Muscle layer of duodenum (tissue), 2 donors: ENCODE results near the gene FAR2.

Source experiments
- H3K27ac ChIP-seq: one replicate; pipeline ENCODE4 v1.7.0; 2013; ENCODE audit warnings: mild to moderate bottlenecking, low read length
- H3K27me3 ChIP-seq: one replicate; pipeline ENCODE4 v1.7.0; 2013; ENCODE audit warnings: low read depth, mild to moderate bottlenecking, control low read depth, low read length
- H3K36me3 ChIP-seq, 2 donors: one replicate each; pipeline ENCODE4 v1.7.0; 2013; ENCODE audit warnings: low read length in 2 of 2, control low read depth in 1 of 2, mild to moderate bottlenecking in 1 of 2; ENCODE audit not compliant: insufficient read depth in 2 of 2, control insufficient read depth in 1 of 2
- H3K4me1 ChIP-seq, 2 donors: one replicate each; pipeline ENCODE4 v1.7.0; 2013; ENCODE audit warnings: low read length in 2 of 2, mild to moderate bottlenecking in 2 of 2, control low read depth in 1 of 2, moderate library complexity in 1 of 2; ENCODE audit not compliant: insufficient read depth in 2 of 2, control insufficient read depth in 1 of 2
- H3K4me3 ChIP-seq, 2 donors: one replicate each; pipeline ENCODE4 v1.7.0; 2013; ENCODE audit warnings: low read length in 2 of 2, low read depth in 1 of 2, mild to moderate bottlenecking in 1 of 2
- H3K9me3 ChIP-seq, 2 donors: one replicate each; pipeline ENCODE4 v1.7.0; 2013; ENCODE audit warnings: low read length in 2 of 2, control low read depth in 1 of 2, mild to moderate bottlenecking in 1 of 2; ENCODE audit not compliant: control insufficient read depth in 1 of 2
- donor health status: healthy.

Gene FAR2

DNA sequence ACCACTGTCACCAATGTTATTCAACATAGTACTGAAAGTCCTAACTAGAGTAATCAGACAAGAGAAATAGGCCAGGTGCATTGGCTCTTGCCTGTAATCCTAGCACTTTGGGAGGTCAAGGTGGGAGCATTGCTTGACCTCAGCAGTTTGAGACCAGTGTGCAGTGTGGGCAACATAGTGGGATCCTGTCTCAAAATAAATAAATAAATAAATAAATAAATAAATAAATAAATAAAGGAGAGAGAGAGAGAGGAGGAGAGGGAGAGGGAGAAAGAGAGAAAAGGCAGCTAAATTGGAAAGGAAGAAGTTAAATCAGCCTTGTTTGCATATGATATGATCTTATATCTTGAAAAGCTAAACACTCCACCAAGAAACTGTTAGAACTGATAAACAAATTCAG lies 115.3 kb downstream of the FAR2 start:
- H3K27ac ChIP-seq = no peak overlapping the region
- no peaks in the 10 kb centered on the region for H3K36me3 ChIP-seq
- H3K4me3 ChIP-seq = no peak overlapping the region
- H3K9me3 ChIP-seq = peaks cover 0 to 2% of the 10 kb centered on the region in 2 donors
- H3K4me1 ChIP-seq = no peaks in the 10 kb centered on the region
- no peaks in the 10 kb centered on the region for H3K27me3 ChIP-seq

DNA sequence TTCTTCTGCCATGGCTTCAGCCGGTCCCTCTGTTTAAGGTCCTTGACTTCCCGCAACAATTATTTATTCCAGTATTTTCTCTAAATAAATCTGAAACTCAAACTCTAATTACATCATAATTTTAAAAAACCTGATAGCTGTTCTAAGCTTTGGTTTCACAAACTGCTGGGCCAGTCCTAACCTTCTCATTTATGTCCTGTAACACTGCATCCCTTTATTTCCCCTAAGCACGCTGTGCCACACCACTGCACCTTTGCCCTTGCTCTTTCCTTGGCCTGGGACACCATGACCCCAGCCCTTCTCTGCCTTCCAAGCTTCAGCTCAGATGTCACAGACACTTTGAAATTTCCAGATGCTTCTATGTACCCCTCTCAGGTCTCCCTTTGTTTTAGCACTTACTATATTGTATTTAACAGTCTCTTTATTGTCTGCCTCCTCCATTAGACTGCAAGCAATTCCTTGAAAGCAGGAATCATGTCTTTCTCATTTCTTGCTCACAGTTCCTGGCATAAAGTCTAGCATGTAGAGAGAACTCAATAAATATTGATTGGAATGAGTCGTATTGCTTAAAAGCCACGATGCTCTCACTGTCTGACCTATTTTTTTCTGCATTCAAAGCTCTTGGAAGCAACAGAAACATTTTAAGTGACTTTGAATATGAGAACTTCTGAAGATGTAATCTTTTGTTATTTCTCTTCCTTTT lies 120.8 kb downstream of the FAR2 start:
- Histone ChIP-seq H3K4me3 (no peak overlapping the region), H3K27me3 (no peaks in the 10 kb centered on the region), H3K4me1 (no peaks in the 10 kb centered on the region), H3K27ac (no peak overlapping the region), H3K9me3 (no peaks in the 10 kb centered on the region), H3K36me3 (peaks cover 0 to 6% of the 10 kb centered on the region in 2 donors)

DNA sequence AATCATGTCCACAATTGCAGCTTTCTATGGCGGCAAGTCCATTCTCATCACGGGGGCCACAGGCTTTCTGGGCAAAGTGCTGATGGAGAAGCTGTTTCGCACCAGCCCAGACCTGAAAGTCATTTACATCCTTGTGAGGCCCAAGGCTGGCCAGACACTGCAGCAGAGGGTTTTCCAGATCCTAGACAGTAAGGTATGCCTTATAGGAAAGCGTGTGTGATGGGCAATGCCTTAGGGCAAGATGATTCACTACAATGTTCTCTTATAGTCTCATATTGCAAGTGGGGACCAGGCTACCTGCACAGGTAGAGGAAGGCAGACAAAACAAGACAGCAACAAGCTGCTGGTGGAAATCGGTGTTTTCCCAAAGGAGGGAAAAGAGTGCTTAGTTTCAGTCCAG lies 121.4 kb downstream of the FAR2 start:
- no peaks in the 10 kb centered on the region for H3K27me3 ChIP-seq
- no peaks in the 10 kb centered on the region for H3K4me1 ChIP-seq
- H3K9me3 ChIP-seq = no peaks in the 10 kb centered on the region
- H3K36me3 ChIP-seq = peaks cover 0 to 6% of the 10 kb centered on the region in 2 donors
- H3K4me3 ChIP-seq = no peak overlapping the region
- H3K27ac ChIP-seq = no peak overlapping the region

DNA sequence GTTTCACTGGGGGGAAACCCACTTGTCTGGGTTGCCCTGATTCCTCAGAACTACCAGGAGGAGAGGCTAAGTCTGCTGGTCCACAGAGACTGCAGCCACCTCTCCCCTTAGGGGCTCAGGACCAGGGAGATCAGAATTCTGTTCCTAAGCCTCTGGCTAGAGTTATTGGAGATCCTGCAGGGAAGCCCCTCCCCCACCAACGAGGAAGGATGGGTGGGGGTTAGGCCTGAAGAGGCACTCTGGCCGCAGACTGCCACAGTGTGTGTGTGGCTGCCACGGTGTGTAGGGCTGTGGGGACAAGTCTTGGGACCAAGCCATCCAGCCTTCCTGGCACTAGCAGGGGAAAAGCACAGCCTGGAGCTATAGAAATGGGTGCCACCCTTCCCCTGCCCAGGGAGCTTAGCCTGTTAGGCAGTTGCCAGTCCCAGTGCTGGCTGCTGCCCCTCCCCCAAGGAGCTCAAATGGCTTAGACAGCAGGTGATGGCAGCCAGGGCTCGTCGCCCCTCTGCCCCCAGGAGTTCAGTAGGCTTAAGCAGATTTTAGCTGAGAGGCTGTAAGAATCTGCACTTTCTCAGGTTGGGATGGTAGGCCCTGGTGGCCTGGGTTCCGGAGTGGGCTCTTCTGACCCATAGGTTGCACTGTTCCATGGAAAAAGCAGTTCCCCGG lies 124.2 kb downstream of the FAR2 start:
- Histone ChIP-seq H3K4me3 (no peak overlapping the region), H3K36me3 (peaks cover 0 to 6% of the 10 kb centered on the region in 2 donors), H3K4me1 (no peaks in the 10 kb centered on the region), H3K27ac (no peak overlapping the region), H3K9me3 (no peaks in the 10 kb centered on the region), H3K27me3 (no peaks in the 10 kb centered on the region)

DNA sequence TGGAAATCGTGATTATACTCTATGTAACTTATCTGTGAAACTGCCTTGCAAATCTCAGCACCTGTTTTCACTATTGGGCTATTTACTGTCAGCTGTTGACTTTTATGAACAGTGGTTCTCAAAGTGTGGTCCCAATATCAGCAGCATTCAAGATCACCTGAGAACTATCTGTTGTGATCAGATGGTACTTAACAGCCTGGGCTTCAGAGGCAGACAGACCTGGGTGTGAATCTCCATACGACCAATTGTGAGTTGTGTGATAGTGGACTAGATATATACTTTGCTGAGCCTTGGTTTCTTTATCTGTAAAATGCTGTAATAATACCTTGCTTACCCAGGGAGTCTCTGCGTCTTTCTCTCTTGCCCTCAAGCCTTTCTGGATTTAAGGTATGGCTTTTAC lies 126.8 kb downstream of the FAR2 start:
- no peaks in the 10 kb centered on the region for H3K9me3 ChIP-seq
- no peak overlapping the region for H3K27ac ChIP-seq
- no peaks in the 10 kb centered on the region for H3K4me1 ChIP-seq
- no peak overlapping the region for H3K4me3 ChIP-seq
- H3K36me3 ChIP-seq = no peaks in the 10 kb centered on the region
- no peaks in the 10 kb centered on the region for H3K27me3 ChIP-seq

DNA sequence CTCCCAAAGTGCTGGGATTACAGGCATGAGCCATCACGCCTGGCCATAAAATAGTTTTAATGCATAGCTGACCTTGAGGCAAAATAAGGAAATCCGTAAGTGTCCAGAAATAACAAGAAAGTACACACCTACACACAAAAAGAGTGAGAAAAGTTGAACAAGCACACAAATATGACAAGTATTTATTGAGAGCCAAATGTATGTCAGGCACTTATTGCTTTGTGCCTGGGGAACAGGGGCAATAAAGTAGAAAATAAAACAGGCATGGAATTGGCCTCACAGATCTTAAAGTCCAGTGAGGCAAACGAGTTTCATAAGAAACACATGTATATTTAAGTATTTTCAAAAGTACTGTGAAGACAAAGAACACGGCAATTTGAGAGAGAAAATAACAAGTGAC lies 128.2 kb downstream of the FAR2 start:
- Histone ChIP-seq H3K9me3 (no peaks in the 10 kb centered on the region), H3K4me3 (no peak overlapping the region), H3K4me1 (no peaks in the 10 kb centered on the region), H3K36me3 (no peaks in the 10 kb centered on the region), H3K27ac (no peak overlapping the region), H3K27me3 (no peaks in the 10 kb centered on the region)

DNA sequence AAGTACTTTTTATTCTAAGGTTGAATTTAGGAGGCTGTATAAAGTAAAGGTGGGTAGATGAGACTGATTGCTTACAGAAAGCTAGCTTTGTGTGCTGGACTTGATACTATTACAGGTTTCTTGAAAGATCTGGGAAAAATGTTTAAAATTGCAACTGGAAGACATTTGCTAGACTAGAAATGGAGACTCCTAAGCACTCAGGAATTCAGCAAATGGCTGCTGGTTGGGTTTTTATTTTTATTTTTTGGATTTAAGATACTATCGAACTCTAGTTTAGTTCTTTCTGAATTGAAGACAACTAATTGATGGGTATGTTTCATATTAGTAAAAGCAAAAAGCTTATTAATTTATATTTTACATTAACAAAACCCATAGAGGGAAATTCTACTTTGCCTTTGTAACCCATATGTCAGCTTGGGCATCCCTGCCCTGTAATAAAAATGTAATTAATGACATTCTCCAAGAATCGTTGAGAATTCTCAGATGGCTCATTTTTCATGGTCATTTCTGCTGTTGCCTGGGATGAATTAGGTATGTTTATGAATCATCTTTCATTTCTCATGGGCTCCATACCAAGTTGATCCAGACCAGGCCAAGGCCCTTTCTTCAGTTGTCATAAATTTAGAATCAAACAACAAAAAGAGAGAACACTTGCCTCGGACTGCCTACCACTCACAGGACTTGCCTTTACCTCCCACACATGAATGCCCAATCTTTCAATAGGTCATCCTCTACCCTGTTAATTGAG lies 129.8 kb downstream of the FAR2 start:
- no peaks in the 10 kb centered on the region for H3K27me3 ChIP-seq
- H3K4me3 ChIP-seq = no peak overlapping the region
- no peaks in the 10 kb centered on the region for H3K4me1 ChIP-seq
- no peaks in the 10 kb centered on the region for H3K9me3 ChIP-seq
- H3K36me3 ChIP-seq = no peaks in the 10 kb centered on the region
- no peak overlapping the region for H3K27ac ChIP-seq

DNA sequence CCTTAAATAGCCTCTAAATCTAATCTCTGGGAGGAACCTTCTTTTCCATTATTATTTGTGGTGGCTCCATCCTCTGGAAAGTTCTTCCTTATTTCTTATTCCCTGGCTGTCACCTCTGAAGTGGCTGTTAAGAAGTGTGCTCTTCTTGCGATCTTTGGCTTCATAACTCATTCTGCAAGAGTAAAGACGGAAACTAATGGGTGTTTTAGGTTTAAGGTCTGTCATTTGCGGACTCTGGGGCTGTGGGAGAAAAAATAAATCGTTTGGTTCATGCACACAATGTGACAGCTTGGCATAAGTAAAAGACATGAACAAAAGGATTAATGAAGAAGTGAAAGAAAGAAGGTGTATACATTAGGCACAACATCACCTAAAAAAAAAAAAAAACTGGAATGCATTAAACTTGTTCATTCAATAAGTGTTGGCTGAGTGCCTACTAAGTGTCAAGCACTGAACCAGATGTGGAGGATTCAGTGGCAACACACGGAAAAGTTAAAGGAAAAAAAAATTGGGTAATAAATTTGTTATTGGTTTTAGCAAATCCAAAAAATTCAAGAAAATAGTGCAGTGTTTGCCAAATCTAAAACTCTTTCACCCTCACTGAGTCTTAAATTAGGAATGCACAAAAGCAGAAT lies 132.4 kb downstream of the FAR2 start:
- no peaks in the 10 kb centered on the region for H3K27me3 ChIP-seq
- H3K36me3 ChIP-seq = no peaks in the 10 kb centered on the region
- H3K4me3 ChIP-seq = no peak overlapping the region
- H3K27ac ChIP-seq = no peak overlapping the region
- H3K4me1 ChIP-seq = no peaks in the 10 kb centered on the region
- H3K9me3 ChIP-seq = no peaks in the 10 kb centered on the region

DNA sequence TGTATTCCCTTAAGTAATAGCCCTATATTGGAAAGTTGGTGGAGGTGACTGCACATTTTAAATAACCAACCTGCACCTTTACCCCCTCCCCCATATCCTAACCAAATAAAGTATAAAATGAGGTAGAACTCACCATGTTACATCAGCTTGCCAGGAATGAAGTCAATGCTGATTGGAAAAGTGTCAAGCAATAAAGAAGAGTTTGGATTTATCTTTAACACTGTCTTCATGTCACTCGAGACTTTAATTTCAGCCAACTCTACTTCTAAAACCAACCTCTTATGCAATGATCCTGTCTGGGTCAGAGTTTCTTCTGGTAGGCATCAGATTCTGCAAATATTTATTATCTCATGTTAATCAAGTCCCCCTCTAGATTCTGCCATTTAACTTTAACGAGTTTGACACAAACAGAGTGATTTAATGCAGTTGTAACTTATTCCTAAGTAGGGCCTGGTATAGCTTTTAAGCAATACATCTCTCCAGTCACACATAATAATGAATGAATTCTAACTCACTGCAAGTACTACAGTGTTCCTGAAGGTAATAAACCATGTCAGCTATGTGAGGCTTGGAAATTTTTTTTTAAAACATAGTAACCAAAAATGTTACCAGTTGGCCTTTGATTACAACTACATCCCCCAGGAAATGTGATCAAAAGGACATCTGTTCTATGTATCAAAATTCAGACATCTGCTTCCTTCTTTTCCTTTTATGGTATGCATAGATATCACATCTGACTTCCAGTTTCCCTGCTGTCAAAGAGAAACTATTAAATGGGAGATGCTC lies 133.1 kb downstream of the FAR2 start:
- no peaks in the 10 kb centered on the region for H3K4me1 ChIP-seq
- H3K27ac ChIP-seq = no peak overlapping the region
- H3K27me3 ChIP-seq = no peaks in the 10 kb centered on the region

DNA sequence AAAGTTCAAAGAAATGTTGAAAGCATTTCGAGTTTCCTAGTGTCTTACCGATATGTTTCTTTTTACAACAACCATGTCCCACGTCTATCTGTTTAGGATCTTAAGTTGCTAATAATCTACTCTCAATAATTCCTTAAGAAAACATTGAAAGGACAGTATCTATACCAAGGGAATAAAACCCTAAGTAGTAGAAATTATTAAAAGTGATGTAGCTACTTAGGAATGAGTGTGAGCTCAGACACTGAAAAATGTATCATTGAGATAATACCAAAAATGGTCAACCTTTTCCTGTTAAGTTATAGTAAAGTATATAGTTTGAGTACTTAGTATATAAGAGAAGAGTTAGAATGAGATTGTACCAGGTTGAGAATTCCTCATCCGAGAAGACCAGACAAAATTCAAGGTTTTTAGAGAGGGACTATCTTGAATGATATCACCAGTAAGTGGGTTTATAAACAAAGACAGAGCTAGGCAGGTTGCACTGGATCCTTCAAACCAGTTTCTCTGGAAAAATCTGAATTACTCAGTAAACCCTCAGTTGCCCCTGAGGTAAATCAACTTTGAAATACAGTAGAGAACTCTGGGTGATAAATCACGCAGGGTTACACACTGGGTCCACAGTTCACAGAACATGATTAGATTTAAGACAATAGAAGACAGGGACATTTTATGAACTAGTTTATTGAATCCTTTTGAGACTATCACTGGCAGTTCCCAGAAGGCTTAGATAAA lies 135.1 kb downstream of the FAR2 start:
- Histone ChIP-seq H3K9me3 (no peaks in the 10 kb centered on the region), H3K4me3 (no peak overlapping the region), H3K36me3 (no peaks in the 10 kb centered on the region)

More for the DNA sequence above, 133.1 kb downstream of the FAR2 start:
- Histone ChIP-seq H3K4me3 (no peak overlapping the region), H3K9me3 (no peaks in the 10 kb centered on the region), H3K36me3 (no peaks in the 10 kb centered on the region)

More for the DNA sequence above, 135.1 kb downstream of the FAR2 start:
- Histone ChIP-seq H3K27ac (no peak overlapping the region), H3K4me1 (no peaks in the 10 kb centered on the region), H3K27me3 (no peaks in the 10 kb centered on the region)
